Karpas-422 (cell line): ENCODE data around the gene GAP43. TPM values are rescaled to one million over a fixed set of nuclear protein-coding genes. Genes with fewer than 3 reads are reported as not detected.

Experiments used
- DNase-seq: peaks from one replicate; pipeline ENCODE4 v3.0.0-alpha.2; 2015
- H2AFZ ChIP-seq: fragments of 200-600 bp; sonication (generic); 2 replicates; pipeline ENCODE4 v1.6.1; 2014; ENCODE audit warnings: antibody characterized with exemption, low read length, mixed read lengths
- H3K27ac ChIP-seq: fragments of 200-600 bp; sonication (generic); 2 replicates; pipeline ENCODE4 v1.5.1; 2014; ENCODE audit warnings: mild to moderate bottlenecking, low read length, moderate library complexity
- H3K27me3 ChIP-seq: fragments of 200-600 bp; sonication (generic); 2 replicates; pipeline ENCODE4 v1.6.1; 2014; ENCODE audit warnings: low read length, mixed read lengths
- H3K36me3 ChIP-seq: fragments of 200-600 bp; sonication (generic); 2 replicates; pipeline ENCODE4 v1.6.1; 2014; ENCODE audit warnings: low read length, mixed read lengths; ENCODE audit not compliant: insufficient read depth
- H3K4me1 ChIP-seq: fragments of 200-600 bp; sonication (generic); 2 replicates; pipeline ENCODE4 v1.6.1; 2014; ENCODE audit warnings: mild to moderate bottlenecking, low read length, mixed read lengths
- H3K4me2 ChIP-seq: fragments of 200-600 bp; sonication (generic); 2 replicates; pipeline ENCODE4 v1.6.1; 2014; ENCODE audit warnings: low read length, low read depth, mild to moderate bottlenecking; ENCODE audit not compliant: poor library complexity, severe bottlenecking
- H3K4me3 ChIP-seq: fragments of 200-600 bp; sonication (generic); 2 replicates; pipeline ENCODE4 v1.5.1; 2014; ENCODE audit warnings: mild to moderate bottlenecking, antibody characterized with exemption, low read length, mixed read lengths
- H3K79me2 ChIP-seq: fragments of 200-600 bp; sonication (generic); 2 replicates; pipeline ENCODE4 v1.6.1; 2014; ENCODE audit warnings: mild to moderate bottlenecking, low read length, mixed read lengths
- H3K9ac ChIP-seq: fragments of 200-600 bp; sonication (generic); 2 replicates; pipeline ENCODE4 v1.6.0; 2014; ENCODE audit warnings: low read length
- H3K9me2 ChIP-seq: fragments of 200-600 bp; sonication (generic), shearing (Covaris generic); replicated peaks from 2 replicates; pipeline ENCODE4 v1.6.0; 2014; ENCODE audit warnings: mild to moderate bottlenecking, low read length, moderate library complexity; ENCODE audit not compliant: insufficient read depth
- H3K9me3 ChIP-seq: fragments of 300-700, 200-600 bp; sonication (generic); 2 replicates; pipeline ENCODE4 v1.6.1; 2014; ENCODE audit warnings: low read length, mixed read lengths
- H4K20me1 ChIP-seq: fragments of 200-600 bp; sonication (generic); 2 replicates; pipeline ENCODE4 v1.6.1; 2014; ENCODE audit warnings: mild to moderate bottlenecking, antibody characterized with exemption, low read length, low read depth; ENCODE audit not compliant: insufficient read depth
- total RNA-seq: library from RNA; depleted of rRNA; stranded (reverse); fragments of >200 nt; shearing (Covaris generic); gene quantifications from 2 replicates; pipeline ENCODE4 v1.2.3, GENCODE V29; 2014; ENCODE audit warnings: low replicate concordance

Gene GAP43
- total RNA-seq, 1 experiment from 2014 or later = not detected

DNA sequence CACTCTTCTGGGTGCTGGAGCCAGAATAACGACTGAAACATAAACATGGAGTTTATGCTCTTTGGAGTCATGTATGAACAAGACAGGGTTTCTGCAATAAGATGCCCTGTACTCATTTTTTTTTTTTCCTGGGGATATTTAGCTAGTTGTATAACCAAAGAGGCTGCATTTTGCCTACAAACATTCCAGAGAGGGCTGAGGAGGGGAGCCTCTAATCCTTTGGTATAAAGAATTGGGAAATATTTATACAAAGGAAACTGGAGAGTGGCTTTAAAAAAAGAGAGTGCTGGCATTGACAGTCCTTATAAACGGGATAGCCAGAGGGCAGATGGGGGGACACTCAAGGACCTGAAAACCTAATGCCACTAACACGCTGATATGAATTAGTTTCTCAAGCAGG lies 32.4 kb upstream of the GAP43 start:
- DNase-seq = no peak
- H3K27ac ChIP-seq = no peak overlapping the region
- H3K9ac ChIP-seq = no peak overlapping the region
- no peak overlapping the region for H3K4me2 ChIP-seq
- no peaks in the 10 kb centered on the region for H3K9me3 ChIP-seq
- no peak overlapping the region for H2AFZ ChIP-seq
- no peaks in the 10 kb centered on the region for H4K20me1 ChIP-seq
- no peaks in the 10 kb centered on the region for H3K4me1 ChIP-seq
- no peaks in the 10 kb centered on the region for H3K36me3 ChIP-seq
- H3K4me3 ChIP-seq = no peak overlapping the region
- no peaks in the 10 kb centered on the region for H3K9me2 ChIP-seq
- no peaks in the 10 kb centered on the region for H3K27me3 ChIP-seq
- no peaks in the 10 kb centered on the region for H3K79me2 ChIP-seq

- Histone ChIP-seq H3K36me3 (no peaks in the 10 kb centered on the region), H3K79me2 (no peaks in the 10 kb centered on the region), H3K9me3 (no peaks in the 10 kb centered on the region), H3K4me3 (no peak overlapping the region), H3K4me2 (no peak overlapping the region), H4K20me1 (no peaks in the 10 kb centered on the region), H3K9ac (no peak overlapping the region), H3K27me3 (no peaks in the 10 kb centered on the region), H3K4me1 (no peaks in the 10 kb centered on the region), H3K27ac (no peak overlapping the region), H2AFZ (no peak overlapping the region), H3K9me2 (no peaks in the 10 kb centered on the region)
- no peak for DNase-seq
These were observed 27.6 kb upstream of the GAP43 start for GRCh38 chr3:115595611-115596275.

DNA sequence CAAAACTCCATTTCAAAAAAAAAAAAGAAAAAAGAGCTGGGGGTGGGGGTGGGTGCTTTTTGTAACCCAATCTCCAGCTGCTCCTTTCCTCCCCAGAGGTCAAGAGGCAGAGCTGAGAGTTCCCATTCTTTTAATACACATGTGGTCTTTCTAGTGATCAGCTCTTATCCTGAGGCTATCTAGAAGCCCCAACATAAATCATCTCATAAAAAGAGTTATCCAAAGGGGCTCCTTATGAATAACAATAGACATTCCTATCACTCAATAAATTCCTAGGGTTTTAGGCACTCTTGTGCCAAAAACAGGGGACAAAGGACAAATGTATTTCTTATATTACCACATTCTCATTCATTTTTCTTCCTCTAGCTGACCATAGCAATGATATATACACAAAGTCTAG lies 25.1 kb upstream of the GAP43 start:
- H3K79me2 ChIP-seq = no peaks in the 10 kb centered on the region
- no peaks in the 10 kb centered on the region for H3K9me3 ChIP-seq
- H3K4me1 ChIP-seq = no peaks in the 10 kb centered on the region
- no peak overlapping the region for H2AFZ ChIP-seq
- no peaks in the 10 kb centered on the region for H3K9me2 ChIP-seq
- no peak for DNase-seq
- H3K27ac ChIP-seq = no peak overlapping the region
- H3K36me3 ChIP-seq = no peaks in the 10 kb centered on the region
- no peak overlapping the region for H3K9ac ChIP-seq
- no peak overlapping the region for H3K4me2 ChIP-seq
- H3K4me3 ChIP-seq = no peak overlapping the region
- no peaks in the 10 kb centered on the region for H3K27me3 ChIP-seq
- H4K20me1 ChIP-seq = no peaks in the 10 kb centered on the region

DNA sequence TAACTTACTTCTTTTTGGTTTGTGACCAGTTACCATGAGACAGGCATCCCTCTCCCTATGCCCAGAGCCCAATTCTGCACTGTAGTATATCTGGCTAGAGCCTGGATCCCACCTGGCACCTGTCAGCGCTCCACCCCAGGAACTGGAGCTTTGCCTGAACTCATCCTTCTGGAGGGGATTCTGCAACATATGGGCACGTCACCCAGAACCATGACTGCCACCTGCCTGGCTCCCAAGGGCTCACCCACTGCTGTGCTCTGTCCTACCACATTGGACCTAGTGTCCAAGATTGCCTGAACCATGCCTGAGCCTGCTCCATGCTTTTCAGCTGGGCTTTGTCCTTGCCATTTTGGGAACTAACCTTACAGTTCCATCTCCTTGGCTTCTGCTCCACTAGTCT lies 21.1 kb upstream of the GAP43 start:
- no peaks in the 10 kb centered on the region for H3K27me3 ChIP-seq

DNA sequence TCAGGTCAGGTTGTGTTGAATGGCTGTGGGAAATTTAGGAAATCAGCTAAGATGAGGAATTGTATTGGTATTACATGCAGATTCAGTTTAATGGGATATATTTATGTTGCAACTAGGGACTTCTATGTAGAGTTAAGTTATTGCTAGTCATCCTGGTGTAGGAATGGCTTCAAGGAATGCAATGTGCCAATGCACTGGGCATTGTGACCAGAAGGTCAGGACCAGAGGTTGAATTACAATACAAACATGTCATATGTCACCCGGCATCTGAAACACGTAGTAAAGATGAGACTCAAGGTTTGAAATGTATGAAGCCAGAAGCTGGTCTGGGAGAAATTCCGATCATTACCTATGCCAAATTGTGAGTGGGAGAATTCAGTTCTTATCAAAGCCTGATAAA lies 11.7 kb upstream of the GAP43 start:
- Histone ChIP-seq H3K9me3 (no peaks in the 10 kb centered on the region), H2AFZ (no peak overlapping the region), H3K9ac (no peak overlapping the region), H4K20me1 (no peaks in the 10 kb centered on the region), H3K79me2 (no peaks in the 10 kb centered on the region), H3K4me3 (no peak overlapping the region), H3K27me3 (no peaks in the 10 kb centered on the region), H3K27ac (no peak overlapping the region), H3K4me1 (no peaks in the 10 kb centered on the region), H3K4me2 (no peak overlapping the region), H3K9me2 (no peaks in the 10 kb centered on the region), H3K36me3 (no peaks in the 10 kb centered on the region)
- no peak for DNase-seq

More for the DNA sequence above, 21.1 kb upstream of the GAP43 start:
- no peaks in the 10 kb centered on the region for H3K9me3 ChIP-seq
- no peak overlapping the region for H3K4me3 ChIP-seq
- H2AFZ ChIP-seq = no peak overlapping the region
- H3K27ac ChIP-seq = no peak overlapping the region
- no peaks in the 10 kb centered on the region for H4K20me1 ChIP-seq
- no peaks in the 10 kb centered on the region for H3K9me2 ChIP-seq
- H3K4me2 ChIP-seq = no peak overlapping the region
- no peaks in the 10 kb centered on the region for H3K79me2 ChIP-seq
- H3K4me1 ChIP-seq = no peaks in the 10 kb centered on the region
- DNase-seq = no peak
- H3K9ac ChIP-seq = no peak overlapping the region
- no peaks in the 10 kb centered on the region for H3K36me3 ChIP-seq

DNA sequence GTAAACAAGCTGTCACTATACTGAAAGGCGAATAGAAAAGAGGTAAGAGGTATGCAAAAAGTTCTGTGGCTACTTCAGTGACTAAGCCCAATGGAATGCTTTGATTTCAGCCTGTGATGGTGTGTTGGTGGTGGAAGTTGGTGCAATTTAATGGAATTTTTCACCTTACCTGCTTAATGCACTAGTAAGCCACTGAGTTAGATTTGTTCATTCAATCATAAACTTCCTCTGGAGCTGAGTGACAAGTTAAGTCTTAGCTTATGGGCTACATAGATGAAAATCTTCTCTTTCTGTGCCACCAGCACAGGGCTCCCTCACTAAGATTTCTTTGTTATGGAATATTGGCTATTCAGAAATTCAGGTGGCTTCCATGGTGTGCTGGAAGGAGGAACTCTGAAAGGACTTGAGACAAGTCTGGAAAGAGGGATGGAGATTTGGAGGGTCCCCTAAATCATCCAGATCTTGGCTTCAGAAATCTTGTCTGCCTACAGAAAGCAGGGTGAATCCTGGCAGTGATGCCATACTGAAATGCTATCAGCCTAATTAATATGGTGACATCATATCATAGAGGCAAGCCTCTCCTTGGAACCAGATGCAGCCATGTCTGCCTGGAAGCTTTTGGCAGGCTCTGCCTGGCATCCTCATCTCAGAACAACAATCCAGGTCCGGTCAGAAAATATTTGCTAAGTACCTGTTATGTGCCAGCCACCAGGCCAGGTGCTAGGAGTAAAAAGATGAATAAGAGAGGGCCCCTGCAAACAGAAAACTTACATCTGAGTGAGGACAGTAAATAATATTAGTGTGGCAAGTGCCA lies 8.1 kb upstream of the GAP43 start:
- DNase-seq = no peak
- no peak overlapping the region for H2AFZ ChIP-seq
- H3K79me2 ChIP-seq = no peaks in the 10 kb centered on the region
- no peaks in the 10 kb centered on the region for H3K27me3 ChIP-seq
- no peaks in the 10 kb centered on the region for H3K36me3 ChIP-seq
- no peaks in the 10 kb centered on the region for H3K9me2 ChIP-seq
- no peak overlapping the region for H3K27ac ChIP-seq
- H4K20me1 ChIP-seq = no peaks in the 10 kb centered on the region
- no peak overlapping the region for H3K4me2 ChIP-seq
- H3K4me1 ChIP-seq = no peaks in the 10 kb centered on the region
- no peaks in the 10 kb centered on the region for H3K9me3 ChIP-seq
- no peak overlapping the region for H3K4me3 ChIP-seq
- H3K9ac ChIP-seq = no peak overlapping the region

GRCh38 chr3:115616461-115616860 lies 6.8 kb upstream of the GAP43 start:
- H3K79me2 ChIP-seq = no peaks in the 10 kb centered on the region
- no peak for DNase-seq

DNA sequence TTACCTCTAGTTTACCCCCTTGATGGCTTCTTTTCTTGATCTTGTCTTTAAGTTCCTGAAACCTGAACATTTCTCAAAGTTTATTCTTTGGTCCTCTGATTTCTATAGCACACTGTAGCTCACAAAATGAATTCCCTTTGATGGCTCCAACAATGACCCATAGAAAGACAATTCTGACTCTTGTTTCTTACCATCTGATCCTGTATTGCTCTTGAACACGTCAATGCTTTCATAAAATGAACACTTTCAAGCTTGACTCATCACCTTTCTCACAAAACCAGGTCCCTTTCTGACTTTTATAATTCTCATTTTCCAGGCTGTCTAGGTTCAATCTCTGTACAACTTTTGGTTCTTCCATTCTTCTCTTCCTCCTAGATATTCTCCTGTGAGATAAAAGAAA lies 5.7 kb upstream of the GAP43 start:
- Histone ChIP-seq H3K4me1 (no peaks in the 10 kb centered on the region), H3K4me2 (no peak overlapping the region), H3K9ac (no peak overlapping the region), H3K9me2 (no peaks in the 10 kb centered on the region), H3K27me3 (no peaks in the 10 kb centered on the region), H3K27ac (no peak overlapping the region), H4K20me1 (no peaks in the 10 kb centered on the region), H3K36me3 (no peaks in the 10 kb centered on the region), H3K9me3 (no peaks in the 10 kb centered on the region), H3K79me2 (no peaks in the 10 kb centered on the region), H2AFZ (no peak overlapping the region), H3K4me3 (no peak overlapping the region)
- DNase-seq = no peak

More at GRCh38 chr3:115616461-115616860, 6.8 kb upstream of the GAP43 start:
- no peaks in the 10 kb centered on the region for H3K4me1 ChIP-seq
- H3K9me2 ChIP-seq = no peaks in the 10 kb centered on the region
- H3K36me3 ChIP-seq = no peaks in the 10 kb centered on the region
- H4K20me1 ChIP-seq = no peaks in the 10 kb centered on the region
- no peak overlapping the region for H3K4me2 ChIP-seq
- H3K9me3 ChIP-seq = no peaks in the 10 kb centered on the region
- H2AFZ ChIP-seq = no peak overlapping the region
- H3K27me3 ChIP-seq = no peaks in the 10 kb centered on the region
- H3K9ac ChIP-seq = no peak overlapping the region
- H3K27ac ChIP-seq = no peak overlapping the region
- H3K4me3 ChIP-seq = no peak overlapping the region
